ENCODE data around the gene NEDD4L. TPM values are rescaled to one million over a fixed set of nuclear protein-coding genes. Genes with fewer than 3 reads are reported as not detected.
"Not testable (repeated sequence)": the region's sequence is repeated elsewhere in the genome, so short reads cannot be mapped to it uniquely, and the experiment has no call there.

Gene NEDD4L
- total RNA-seq, 1 donor from 2014 or later: 152 TPM

DNA sequence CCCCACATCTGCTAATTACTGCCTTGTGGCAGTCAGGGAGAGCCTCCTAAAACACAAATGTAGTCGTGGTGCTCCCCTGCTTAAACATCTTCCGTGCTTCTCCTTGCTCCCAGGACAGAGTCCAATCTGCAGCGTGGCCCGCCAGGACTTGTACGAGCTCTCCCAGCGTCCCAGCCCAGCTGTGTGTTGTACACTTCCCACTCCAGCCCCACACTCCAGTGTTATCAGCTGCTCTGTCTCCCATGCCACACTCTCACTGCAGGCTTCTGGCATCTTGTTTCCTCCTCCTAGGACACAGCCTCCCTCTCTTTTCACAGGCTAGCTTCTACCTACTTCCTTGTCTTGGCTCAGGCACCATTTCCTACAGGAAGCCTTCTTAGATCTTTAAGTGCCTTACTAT, 385.4 kb downstream of the NEDD4L start:
- no peak for DNase-seq

DNA sequence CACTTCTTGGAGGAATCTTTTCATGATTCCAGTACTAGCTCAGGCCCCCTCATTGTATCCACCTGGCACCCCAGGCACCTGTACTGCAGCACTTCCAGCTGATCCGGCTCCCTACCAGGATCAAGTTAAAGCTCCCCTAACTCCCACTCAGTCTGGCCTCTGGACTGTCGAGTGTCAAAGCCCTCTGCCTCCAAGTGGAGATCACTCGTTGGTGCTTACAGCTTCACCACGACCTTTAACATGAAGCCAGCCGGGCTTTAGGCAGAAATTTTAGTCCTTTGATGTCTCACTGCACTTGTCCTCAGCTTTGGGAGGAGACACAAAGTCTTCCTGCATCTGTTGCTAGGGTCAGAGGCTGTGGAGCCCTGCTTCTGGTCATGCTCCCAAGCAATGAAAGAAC, 387.2 kb downstream of the NEDD4L start:
- no peak for DNase-seq

DNA sequence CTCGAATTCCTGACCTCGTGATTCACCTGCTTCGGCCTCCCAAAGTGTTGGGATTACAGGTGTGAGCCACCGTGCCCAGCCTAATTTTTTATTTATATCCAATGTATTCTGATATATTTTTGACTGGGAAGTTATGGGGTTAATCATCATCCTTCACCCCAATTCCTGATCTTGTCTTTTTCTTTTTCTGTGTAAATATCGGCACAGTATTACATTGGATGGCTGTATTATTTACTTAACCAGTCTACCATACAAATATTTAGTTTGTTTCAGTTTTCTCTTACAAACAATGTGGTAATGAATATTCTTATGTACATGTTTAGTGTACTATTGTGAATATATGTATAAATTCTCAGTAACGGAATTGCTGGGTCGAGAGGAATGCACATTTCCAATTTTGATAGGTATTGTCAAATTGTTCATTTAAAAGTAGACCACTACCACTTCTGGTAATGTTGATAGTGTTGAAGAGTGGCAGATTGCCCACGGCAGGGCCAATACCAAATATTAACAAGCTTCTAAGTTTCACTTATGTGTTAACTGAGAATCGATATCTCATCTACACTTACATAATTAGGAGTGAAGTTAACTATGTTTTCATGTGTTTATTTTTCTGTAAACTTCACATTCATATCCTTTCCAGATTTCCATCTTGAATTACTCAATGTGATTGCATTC, 388.2 kb downstream of the NEDD4L start:
- DNase-seq: no peak

DNA sequence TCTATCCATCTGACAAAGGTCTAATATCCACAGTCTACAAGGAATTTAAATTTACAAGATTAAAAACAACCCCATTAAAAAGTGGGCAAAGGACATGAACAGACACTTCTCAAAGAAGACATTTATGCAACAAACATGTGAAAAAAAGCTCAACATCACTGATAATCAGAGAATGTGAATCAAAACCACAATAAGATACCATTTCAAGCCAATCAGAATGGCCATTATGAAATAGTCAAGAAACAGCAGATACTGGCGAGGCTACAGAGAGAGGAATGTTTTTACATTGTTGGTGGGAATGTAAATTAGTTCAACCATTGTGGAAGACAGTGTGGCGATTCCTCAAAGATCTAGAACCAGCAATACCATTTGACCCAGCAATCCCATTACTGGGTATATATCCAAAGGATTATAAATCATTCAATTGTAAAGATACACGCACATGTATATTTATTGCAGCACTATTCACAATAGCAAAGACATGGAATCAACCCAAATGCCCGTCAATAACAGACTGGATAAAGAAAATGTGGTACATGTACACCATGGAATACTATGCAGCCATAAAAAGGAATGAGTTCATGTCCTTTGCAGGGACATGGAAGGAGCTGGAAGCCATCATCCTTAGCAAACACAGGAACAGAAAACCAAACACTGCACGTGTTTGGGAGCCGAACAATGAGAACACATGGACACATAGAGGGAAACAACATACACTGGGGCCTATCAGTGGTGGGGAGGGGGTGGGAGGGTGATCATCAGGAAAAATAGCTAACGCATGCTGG, 391.4 kb downstream of the NEDD4L start:
- DNase-seq: not testable (repeated sequence)

DNA sequence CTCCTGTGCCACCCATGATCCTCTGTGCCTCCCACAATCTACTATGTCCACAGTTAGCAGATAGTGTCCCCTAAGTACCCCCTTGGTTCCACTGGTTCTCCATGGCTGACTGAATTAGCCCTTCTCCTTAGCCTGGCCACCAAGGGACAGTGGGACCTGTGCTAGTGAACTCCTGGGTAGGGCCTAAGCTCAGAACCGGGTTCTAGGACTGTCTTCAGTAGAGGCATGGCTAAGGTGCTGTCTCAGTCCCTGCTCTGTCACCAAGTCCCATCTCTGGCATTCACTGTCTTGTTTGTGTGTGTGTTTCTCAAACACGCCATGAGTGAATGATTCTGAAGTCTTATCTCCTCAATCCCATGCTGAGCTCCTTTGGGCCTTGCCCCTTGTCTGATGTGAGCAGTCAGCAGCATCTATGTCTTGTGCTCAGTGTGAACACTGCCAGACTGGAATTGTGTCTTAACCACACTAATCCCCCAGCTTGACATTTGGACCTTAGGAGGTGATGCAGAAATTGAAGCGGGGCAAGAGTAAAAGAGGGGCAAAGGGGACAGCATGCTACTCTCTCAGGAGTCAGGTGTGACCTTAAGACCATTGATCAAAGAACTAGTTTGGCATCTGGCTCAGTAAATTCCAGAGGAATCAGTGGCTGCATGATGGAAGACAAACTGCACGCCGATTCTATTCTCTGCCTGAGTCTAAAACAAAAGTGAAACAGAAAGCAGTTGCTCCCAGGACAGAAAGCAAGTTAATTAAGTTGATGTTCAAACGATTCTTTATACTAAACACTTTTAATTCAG, 394.3 kb downstream of the NEDD4L start:
- no peak for DNase-seq

DNA sequence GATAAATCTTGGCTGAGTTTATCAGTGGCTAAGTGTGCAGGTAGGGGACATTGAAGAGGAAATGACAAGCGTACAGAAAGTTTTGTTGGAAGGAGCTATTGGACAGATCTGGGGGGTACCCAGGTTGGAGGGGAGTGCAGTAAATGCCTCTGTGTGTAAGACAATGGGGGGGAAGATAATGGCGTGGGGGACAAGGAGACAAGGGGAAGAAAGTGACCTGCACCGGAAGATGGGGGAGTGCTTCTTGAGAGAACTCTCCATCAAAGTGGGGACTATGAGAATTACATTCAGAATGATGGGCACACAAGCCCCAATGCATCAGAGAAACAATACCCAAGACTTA, 394.9 kb downstream of the NEDD4L start:
- DNase-seq: no peak

DNA sequence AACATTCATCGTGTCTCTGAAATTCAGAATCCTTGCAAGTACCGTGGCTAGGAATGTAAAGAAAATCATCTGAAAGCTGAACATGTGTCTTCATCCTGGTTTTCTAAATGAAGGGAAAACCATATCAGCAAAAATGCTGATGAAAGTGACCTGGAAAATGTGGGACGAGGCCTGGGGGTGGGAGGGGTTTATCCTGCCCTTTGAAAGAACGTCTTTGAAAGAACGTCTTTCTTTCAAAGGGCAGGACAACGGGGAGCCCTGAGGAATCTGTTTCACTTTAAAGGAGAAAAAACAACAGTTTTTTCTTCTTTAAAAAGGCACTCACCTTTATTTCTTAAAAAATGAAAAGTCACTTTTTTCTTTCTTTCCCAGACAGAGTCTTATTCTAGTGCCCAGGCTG, 399.6 kb downstream of the NEDD4L start:
- no peak for DNase-seq

DNA sequence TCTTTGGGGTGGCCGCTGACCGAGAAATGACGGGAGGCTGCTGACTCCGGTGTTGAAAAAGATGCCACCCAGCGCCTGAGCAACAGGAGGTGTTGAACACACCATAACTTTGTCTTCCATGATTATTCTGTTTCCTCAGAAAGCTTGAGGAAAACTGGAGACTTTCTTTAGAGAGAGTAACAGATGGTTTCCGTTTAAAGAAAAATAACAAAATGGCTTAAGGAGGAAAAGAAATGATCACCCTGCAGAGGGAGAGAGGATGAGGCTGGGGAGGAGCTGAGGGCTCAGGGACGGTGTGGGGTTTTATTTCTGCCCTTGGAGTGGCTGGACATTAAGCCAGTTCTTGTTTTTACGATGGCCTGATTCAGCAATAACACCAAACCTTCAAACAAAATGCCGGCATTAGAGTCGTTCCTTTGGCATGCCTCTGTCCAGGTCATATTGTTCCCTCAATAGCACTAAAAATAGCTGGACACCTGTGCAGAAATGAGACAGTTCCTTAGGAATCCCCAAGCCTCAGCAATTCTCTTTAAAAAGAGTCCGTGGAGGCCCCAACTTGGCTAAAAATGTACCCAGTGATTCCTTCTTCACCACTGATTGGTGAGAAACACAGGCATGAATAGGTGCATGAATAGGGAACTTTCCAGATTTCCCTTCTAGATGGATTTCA, 402.5 kb downstream of the NEDD4L start:
- DNase-seq: no peak

DNA sequence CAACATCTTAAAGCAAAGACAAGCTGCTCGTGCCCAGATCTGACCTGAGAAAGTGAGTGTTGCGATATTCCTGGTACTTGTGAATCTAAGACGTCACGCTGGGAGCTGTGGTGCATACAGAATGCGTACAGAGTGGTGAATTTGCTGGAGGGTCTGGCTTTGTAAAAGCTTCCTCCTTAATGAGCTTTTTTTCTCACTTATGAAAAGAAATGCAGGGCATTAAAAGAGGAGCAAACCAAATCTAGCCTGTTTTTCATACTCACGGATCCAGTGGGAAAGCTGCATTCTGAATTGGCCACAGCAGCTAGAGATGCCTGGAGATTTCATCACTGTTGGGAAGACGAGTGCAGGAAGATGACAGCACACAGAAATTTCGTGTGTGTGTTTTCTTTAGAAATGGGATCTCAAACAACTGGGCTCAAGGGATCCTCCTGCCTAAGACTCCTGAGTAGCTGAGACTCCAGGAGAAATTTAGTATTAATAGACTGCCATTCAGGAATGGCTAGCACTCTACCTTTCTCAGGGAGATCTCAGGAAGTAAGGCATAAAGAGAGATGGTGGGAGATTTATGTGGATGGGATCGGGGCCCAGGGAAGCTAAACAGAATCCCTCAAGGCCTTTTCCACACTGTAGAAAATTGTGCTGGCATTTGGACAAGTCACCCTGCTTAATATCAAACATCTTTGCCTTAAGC, 403.5 kb downstream of the NEDD4L start:
- no peak for DNase-seq

DNA sequence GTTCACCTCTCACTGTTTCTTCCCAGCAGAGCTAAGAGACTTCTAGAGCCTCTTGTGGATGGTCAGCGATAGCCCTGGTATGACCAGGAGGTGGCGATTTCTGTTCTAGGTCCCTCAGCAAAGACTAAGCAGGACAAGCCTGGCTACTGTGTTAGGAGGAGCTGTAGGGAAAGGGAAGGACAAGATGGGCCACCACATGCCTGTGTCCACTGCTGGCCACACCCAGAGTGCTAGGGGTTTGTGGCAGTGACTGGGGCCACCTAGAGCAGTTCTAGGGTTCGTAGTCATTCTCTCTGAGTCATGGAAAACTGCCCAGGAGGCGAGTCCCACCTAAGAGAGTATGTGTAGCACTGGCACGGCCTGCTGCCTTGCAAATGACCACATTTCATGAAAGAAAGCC, 405.4 kb downstream of the NEDD4L start:
- DNase-seq: no peak

Small RNA genes lying within 50 kb of the gene (small RNA-seq; reads per million reads assigned to genes)
- gene HMGN1P30: not detected
- gene MIR3591: not detected

Other genes with a start within 250 kb of the NEDD4L start
- 2.5 TPM for gene ATP8B1, start 240.9 kb upstream of the NEDD4L start, total RNA-seq